DOHH2 (cell line): ENCODE data around the gene SLC25A23.

Source experiments
- EZH2phosphoT487 ChIP-seq: fragments of 200-600 bp; sonication (generic); IDR thresholded peaks from 2 replicates; pipeline ENCODE4 v1.6.1; 2017; ENCODE audit warnings: borderline replicate concordance, mild to moderate bottlenecking, antibody characterized with exemption, low read length, moderate library complexity, mixed read lengths
- TF ChIP-seq, protein P1 (sequence below): fragments of 200-600 bp; sonication (generic); IDR thresholded peaks from one replicate; pipeline ENCODE4 v1.5.1; 2014; ENCODE audit warnings: antibody characterized with exemption, mild to moderate bottlenecking, low read depth, low read length; ENCODE audit not compliant: poor library complexity, severe bottlenecking

- TF ChIP-seq, protein P1, sequence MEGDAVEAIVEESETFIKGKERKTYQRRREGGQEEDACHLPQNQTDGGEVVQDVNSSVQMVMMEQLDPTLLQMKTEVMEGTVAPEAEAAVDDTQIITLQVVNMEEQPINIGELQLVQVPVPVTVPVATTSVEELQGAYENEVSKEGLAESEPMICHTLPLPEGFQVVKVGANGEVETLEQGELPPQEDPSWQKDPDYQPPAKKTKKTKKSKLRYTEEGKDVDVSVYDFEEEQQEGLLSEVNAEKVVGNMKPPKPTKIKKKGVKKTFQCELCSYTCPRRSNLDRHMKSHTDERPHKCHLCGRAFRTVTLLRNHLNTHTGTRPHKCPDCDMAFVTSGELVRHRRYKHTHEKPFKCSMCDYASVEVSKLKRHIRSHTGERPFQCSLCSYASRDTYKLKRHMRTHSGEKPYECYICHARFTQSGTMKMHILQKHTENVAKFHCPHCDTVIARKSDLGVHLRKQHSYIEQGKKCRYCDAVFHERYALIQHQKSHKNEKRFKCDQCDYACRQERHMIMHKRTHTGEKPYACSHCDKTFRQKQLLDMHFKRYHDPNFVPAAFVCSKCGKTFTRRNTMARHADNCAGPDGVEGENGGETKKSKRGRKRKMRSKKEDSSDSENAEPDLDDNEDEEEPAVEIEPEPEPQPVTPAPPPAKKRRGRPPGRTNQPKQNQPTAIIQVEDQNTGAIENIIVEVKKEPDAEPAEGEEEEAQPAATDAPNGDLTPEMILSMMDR: no peak
- no peak for TF ChIP-seq EZH2phosphoT487
These were observed 41.7 kb downstream of the SLC25A23 start for GRCh38 chr19:6417713-6418561.
